ENCODE measurements around the gene SND1. TPM values are rescaled to one million over a fixed set of nuclear protein-coding genes. Genes with fewer than 3 reads are reported as not detected.

Gene SND1
- total RNA-seq, 2 donors from 2014 or later, result 91.0 to 111 TPM

DNA sequence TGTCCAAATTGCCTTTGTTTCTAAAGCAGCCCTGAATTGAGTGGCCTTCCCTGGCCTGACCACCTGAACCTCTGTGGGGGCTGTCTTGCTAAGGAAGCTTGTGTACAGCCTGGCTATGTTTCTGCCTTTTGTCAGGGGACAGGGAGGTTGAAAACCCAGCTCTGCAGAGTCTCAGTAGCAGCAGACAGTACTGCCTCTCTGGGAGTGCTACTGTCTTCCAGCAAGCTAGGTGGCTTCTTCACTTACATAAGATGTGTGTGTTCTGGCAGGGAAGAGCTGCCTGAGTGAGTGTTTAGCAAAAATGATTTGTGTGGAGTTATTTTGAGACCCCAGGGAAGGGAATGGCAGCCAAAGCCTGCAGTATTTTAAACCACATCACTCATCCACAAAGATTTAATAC, 321.8 kb downstream of the SND1 start:
- H3K4me1 ChIP-seq (ENCODE audit: control insufficient read depth in 1 of 2, low read depth in 2 of 2), result peaks cover 0 to 2% of the 10 kb centered on the region in 2 donors
- no peaks in the 10 kb centered on the region for H3K27me3 ChIP-seq (replicated peaks; ENCODE audit: insufficient read depth)
- peaks cover 2% of the 10 kb centered on the region for H3K9me3 ChIP-seq
- ATAC-seq (ENCODE audit: insufficient number of reproducible peaks, low FRiP score, low read depth) (no peak), DNase-seq (ENCODE audit: low spot score) (no peak)
- H3K4me3 ChIP-seq, result no peak overlapping the region
- H3K36me3 ChIP-seq, result no peaks in the 10 kb centered on the region
- H3K27ac ChIP-seq, result no peak overlapping the region
- TF ChIP-seq, protein P1, sequence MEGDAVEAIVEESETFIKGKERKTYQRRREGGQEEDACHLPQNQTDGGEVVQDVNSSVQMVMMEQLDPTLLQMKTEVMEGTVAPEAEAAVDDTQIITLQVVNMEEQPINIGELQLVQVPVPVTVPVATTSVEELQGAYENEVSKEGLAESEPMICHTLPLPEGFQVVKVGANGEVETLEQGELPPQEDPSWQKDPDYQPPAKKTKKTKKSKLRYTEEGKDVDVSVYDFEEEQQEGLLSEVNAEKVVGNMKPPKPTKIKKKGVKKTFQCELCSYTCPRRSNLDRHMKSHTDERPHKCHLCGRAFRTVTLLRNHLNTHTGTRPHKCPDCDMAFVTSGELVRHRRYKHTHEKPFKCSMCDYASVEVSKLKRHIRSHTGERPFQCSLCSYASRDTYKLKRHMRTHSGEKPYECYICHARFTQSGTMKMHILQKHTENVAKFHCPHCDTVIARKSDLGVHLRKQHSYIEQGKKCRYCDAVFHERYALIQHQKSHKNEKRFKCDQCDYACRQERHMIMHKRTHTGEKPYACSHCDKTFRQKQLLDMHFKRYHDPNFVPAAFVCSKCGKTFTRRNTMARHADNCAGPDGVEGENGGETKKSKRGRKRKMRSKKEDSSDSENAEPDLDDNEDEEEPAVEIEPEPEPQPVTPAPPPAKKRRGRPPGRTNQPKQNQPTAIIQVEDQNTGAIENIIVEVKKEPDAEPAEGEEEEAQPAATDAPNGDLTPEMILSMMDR (IDR thresholded peaks at IDR 0.05), result no peak

DNA sequence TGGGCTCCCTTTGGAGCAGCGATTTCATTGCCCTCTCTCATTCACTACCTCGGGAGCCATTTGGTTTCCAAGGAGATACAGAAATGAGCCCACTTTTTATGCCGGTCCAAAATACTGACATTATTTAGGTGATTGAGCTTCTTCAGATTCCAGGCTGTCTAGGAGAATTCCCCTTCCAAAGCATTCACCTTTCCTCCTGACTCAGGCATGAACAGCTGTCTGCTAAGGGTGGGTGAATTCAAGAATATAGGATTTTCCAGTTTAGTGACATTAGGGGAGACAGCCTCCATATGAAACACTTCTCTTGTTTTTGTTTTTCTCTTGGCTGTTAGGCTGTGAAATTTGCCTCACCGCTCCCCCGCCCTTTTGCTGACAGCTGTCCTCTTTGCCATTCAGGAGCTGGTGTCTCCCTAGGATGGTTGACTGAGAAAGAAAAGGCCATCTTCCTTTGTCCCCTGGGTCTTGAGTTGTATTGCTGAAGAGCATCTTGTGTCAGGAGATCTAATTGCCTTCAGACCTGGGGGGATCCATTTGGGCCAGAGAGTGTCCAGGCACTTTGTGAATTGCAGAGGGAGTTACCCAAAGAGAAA, 322.5 kb downstream of the SND1 start:
- peaks cover 6% of the 10 kb centered on the region for H3K9me3 ChIP-seq
- no peak overlapping the region for H3K4me3 ChIP-seq
- H3K36me3 ChIP-seq, result no peaks in the 10 kb centered on the region
- no peak overlapping the region for H3K27ac ChIP-seq
- TF ChIP-seq, protein P1 (IDR thresholded peaks at IDR 0.05), result no peak
- DNase-seq (ENCODE audit: low spot score), result no peak
- no peaks in the 10 kb centered on the region for H3K27me3 ChIP-seq (replicated peaks; ENCODE audit: insufficient read depth)
- ATAC-seq (ENCODE audit: insufficient number of reproducible peaks, low FRiP score, low read depth), result no peak
- no peaks in the 10 kb centered on the region for H3K4me1 ChIP-seq (ENCODE audit: control insufficient read depth in 1 of 2, low read depth in 2 of 2)

DNA sequence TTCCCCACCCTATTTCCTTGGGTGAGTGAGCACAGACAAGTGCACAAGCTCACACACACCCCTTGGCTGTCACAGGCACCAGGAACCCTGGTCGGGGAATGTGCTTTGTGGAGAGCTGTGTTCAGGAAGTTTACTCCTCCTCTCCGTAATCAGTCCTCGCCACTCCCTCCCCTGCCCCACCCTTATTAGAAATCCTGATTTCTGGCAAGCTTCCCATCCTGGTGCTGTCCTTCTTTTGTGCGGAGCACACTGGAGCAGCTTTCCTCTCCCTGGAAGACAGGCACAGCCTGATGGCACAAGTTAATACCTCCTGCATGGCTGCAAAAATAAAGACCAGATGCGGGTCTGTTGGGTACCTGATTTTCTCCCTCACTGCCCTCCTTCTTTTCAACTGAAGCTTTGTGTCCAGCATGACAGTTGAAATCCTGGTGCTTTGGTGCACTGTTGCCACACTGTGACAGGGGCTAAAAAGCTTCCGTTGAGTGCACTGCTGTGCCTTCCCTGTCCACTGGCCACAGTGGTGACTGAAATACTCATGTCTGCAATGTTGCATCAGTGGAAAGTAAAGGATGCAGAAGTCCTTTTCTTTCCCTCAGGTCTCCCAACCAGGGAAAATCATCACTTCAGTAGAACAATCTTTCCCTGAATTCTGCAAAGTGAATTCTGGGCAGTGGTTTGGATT, 324.2 kb downstream of the SND1 start:
- Histone ChIP-seq H3K27me3 (replicated peaks; ENCODE audit: insufficient read depth) (no peaks in the 10 kb centered on the region), H3K4me3 (no peak overlapping the region), H3K9me3 (peaks cover 6% of the 10 kb centered on the region), H3K36me3 (no peaks in the 10 kb centered on the region), H3K27ac (no peak overlapping the region), H3K4me1 (ENCODE audit: control insufficient read depth in 1 of 2, low read depth in 2 of 2) (no peaks in the 10 kb centered on the region)
- no peak for DNase-seq (ENCODE audit: low spot score)
- TF ChIP-seq, protein P1 (IDR thresholded peaks at IDR 0.05), result no peak
- no peak for ATAC-seq (ENCODE audit: insufficient number of reproducible peaks, low FRiP score, low read depth)

DNA sequence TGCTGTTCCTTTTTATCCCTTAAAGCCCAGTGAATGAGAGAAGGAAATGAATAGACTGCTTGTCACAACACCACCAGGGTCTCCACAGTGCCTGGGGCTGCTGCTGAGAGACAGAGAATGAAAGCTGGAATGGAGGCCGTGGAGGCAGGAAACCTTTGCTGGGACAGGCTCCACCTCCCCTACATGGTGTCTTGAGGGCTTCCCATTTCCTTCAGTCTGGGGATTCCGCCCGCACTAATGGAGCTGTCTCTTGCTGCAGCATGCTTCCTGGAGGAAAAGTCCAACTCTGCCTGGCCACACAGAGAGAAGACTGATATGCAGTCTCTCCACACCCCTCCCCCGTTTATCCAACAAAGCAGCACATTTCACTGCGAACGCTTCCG, 324.7 kb downstream of the SND1 start:
- no peak for DNase-seq (ENCODE audit: low spot score)
- Histone ChIP-seq H3K27me3 (replicated peaks; ENCODE audit: insufficient read depth) (no peaks in the 10 kb centered on the region), H3K27ac (no peak overlapping the region), H3K9me3 (peaks cover 6% of the 10 kb centered on the region), H3K36me3 (no peaks in the 10 kb centered on the region), H3K4me3 (no peak overlapping the region), H3K4me1 (ENCODE audit: control insufficient read depth in 1 of 2, low read depth in 2 of 2) (no peaks in the 10 kb centered on the region)
- TF ChIP-seq, protein P1 (IDR thresholded peaks at IDR 0.05), result no peak
- ATAC-seq (ENCODE audit: insufficient number of reproducible peaks, low FRiP score, low read depth), result no peak

DNA sequence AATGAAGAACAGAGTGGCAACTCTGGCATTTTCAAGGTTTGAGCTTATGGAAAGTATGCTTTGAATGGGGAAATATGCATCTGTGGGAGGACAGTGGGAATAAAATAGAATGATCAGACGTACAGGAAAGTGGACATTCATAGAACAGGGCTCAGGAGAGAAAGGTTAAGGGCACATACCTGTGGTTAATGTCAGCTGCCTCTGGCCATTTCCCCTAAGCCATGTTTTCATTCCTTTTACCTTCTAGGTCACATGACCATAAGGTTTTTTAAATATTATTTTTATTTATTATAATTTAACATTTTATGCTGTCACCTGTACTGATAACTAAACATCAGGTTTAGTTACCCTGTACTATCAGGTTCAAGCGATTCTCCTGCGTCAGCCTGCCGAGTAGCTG, 326.4 kb downstream of the SND1 start:
- no peaks in the 10 kb centered on the region for H3K4me1 ChIP-seq (ENCODE audit: control insufficient read depth in 1 of 2, low read depth in 2 of 2)
- no peaks in the 10 kb centered on the region for H3K27me3 ChIP-seq (replicated peaks; ENCODE audit: insufficient read depth)
- TF ChIP-seq, protein P1 (IDR thresholded peaks at IDR 0.05), result no peak
- ATAC-seq (ENCODE audit: insufficient number of reproducible peaks, low FRiP score, low read depth), result no peak
- no peak for DNase-seq (ENCODE audit: low spot score)
- no peaks in the 10 kb centered on the region for H3K36me3 ChIP-seq
- H3K27ac ChIP-seq, result no peak overlapping the region
- no peak overlapping the region for H3K4me3 ChIP-seq
- peaks cover 6% of the 10 kb centered on the region for H3K9me3 ChIP-seq
